GM19023 (cell line): Measurements from ENCODE around the gene RBM20.
"Not testable (repeated sequence)": the region's sequence is repeated elsewhere in the genome, so short reads cannot be mapped to it uniquely, and the experiment has no call there.

ENCODE experiments used
- ATAC-seq: cut with Tn5 transposase; IDR thresholded peaks from one replicate; pipeline ENCODE4 v1.9.1; 2021; ENCODE audit warnings: mild to moderate bottlenecking, moderate library complexity; ENCODE audit not compliant: unreplicated experiment

RBM20 gene

DNA sequence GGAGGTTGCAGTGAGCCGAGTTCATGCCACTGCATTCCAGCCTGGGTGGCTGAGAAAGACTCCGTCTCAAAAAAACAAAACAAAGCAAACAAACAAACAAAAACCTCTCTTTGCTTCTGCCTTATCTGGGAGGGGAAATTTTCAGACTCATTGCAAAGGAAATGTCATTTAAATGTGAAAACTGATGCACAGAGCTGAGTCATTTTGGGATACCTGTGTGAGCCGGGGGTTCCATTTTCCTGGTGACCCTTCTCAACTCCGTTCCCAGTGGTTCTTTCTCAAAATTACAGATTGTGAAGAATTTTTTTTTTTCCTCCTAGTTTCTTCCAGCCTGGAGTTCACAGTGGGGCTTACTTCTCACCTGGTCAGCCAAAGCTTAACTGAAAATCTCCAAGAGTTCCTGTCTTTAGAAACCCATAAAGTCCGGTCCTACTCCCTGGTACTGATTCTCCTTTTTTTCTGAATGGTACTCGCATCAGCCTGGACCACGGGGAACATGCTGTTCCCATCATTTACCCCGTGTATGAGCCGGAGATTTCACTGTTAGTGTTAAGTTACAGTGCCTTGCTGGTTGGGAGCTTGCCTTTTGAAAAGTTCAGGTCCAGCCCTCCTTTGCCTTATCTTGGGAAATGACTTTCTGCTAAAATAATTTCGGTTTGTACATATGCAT, 56.9 kb downstream of the RBM20 start:
- no peak for ATAC-seq

DNA sequence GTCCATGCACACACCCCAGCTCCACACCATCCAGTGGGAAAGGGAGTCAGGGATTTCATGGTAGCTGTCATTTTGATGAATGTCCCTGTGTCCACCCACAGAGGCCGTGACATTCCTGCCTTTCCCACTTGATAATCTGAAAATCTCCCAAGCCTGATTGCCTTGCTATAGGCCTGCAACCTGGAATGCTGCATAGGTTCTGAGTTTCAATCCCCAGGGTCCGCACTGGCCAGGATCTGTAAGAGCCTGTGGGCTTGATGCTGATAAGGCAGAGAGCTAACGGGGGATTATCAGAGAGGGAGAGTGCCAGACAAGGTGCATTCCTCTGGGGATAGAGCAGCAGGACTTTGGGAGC, 57.5 kb downstream of the RBM20 start:
- no peak for ATAC-seq

DNA sequence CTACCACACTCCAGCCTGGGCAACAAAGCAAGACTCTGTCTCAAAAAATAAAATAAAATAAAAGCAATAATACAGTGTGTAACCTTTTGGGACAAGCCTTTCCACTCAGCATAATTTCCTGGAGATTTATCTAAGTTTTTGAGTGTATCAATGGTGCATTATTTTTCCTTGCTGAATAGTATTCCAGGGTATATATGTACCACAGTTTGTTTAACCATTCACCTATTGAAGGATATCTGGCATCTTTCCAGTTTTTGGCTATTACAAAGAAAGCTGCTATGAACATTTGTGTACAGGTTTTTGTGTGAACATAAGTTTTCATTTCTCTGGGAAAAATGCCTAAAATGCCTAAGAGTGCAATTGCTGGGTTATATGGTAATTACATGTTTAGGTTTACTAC, 59.9 kb downstream of the RBM20 start:
- no peak for ATAC-seq

DNA sequence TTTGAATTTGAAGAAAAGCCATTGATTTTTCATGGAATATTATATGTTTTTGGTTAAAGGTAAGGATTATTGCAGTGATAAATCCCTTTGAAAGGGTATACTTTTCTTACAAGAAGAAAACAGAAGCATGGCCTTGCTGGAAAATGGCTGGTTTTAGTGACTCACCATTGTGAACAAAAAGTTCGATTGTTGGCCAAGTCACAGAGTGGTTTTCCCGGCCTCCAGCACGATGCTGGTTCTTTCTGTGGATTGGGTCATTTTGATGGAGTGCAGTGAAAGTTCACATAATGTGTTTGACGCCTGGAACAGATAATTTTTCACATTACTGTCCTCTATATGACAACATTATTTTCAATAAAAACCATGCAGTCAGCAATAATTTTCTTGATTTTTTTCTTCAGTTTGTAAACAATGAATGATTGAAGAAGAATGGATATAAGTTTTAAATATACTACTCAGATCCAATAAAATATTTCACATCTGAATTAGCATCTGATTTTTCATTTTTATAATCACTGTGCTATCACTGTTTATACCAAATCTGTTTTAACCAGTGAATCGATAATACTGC, 60.9 kb downstream of the RBM20 start:
- ATAC-seq, result no peak

DNA sequence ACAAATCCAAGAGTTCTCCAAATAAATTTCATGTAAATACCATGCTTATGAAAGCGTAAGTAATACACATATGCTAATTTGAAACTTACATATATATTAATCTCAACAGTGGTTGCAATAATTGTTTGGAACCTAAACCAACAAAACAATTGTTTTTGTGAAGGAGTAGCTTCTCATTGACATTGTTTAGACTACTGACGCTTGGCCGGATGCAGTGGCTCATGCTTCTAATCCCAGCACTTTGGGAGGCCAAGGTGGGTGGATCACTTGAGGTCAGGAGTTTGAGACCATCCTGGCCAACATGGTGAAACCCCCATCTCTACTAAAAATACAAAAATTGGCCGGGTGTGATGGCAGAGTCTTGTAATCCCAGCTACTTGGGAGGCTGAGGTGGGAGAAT, 61.5 kb downstream of the RBM20 start:
- ATAC-seq, result not testable (repeated sequence)

DNA sequence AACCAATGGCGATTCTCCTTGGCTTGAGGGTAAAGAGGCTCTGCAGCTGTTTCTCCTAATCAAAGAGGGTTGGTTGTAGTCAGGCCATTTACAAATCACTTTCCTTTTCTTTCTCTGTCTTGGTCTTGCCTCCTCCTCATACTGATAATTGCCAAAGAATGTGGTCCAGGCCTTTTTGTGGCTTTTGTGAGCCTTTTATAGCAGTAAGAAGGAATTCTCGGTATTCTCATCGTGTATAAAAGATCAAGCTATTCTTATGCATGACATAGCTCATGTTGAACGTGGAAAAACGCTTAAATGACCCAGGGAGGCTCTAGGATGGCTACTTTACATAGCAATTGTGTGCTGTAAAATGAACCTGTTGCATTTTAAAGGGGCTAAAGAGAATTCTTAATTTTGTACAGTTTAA, 62.6 kb downstream of the RBM20 start:
- no peak for ATAC-seq

DNA sequence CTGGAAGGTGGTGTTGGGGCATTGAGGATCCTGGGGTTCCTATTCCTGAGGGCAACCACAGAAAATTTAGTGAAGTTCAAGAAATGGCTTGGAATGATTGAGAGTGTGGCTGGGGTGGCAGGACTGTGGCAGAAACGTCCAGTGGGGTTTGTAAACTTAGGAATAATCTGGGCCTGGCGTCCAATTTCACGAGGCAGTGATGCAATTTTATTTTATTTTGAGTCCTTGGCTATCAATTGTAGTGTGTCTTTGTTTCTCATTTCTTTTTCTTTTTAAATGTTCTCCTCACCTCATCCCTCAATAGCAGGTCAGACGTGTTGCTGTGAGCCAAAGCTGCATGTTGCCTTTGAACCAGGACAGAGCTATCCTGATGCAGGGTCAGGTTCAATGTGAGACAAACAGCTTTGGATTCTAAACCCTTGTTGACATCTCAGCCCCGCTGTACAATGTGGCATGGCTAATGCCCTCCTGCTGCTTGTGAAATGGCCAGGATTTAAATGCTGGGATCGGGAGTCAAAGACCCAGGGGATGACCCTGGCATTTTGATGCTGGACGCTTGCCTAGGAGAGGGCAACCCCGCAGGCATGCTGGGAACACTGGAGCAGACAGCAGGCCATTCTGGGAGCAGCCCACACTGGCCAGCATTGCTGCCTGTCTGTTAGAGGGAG, 64.8 kb downstream of the RBM20 start:
- no peak for ATAC-seq

DNA sequence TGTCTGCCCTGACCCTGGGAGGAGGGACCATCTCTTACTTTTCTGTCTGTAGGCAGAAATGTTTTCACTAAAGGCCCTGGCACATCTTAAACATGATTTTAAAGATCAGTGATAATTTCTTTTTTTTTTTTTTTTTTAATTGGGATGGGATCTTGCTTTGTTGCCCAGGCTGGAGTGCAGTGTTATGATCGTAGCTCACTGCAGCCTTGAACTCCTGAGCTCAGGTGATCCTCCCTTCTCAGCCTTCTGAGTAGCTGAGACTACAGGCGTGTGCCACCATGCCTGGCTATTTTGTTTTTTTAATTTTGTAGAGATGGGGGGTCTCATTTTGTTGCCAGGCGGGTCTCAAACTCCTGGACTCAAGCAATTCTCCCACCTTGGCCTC, 65.3 kb downstream of the RBM20 start:
- ATAC-seq, result no peak

DNA sequence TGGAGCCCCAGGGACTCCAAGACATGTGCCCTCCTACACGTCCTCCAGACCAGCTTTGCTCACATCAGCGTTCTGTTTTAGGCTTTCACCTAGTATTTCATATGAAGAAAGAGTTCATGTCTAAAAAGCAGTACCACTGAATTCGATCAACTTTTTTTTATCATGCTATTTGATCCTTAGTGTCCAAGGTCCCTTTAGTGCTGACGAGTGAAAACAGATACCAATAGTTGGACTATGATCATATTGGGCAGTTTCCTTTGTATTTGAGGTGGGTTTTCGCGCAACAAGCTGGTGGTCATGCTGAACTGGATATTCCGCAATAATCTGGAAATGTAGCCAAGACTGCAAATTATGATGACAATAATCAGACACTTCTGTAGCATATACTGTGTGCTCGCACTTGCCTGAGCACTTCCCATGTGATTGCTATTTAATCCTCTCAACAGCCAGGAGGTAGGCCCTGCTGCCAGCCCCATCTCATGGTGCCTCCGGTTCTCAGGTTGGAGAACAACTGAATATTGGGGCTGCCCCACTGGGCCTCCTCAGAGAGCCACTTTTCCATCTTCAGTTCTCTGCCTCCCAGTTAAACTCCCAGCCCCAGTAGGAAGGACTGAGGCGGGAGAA, 65.9 kb downstream of the RBM20 start:
- ATAC-seq, result no peak

DNA sequence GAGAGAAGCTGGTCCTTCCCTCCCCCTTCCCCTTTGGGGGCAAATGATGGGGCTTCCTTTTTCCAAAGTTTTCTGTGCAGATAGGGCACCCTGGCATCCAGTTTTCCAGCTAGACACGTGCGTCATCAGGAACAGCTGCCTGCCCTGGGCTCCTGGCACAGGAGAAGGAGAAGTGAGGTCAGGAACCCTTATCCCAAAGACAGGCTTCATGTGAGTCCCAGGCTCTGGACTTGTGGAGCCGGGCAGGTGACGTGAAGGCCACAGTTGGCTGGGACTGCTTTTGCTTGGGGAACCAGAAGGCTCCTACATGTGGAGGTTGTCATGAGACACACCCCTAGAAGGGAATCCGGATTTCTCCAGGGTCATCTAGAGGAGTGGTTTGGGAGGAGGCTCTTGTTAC, 66.5 kb downstream of the RBM20 start:
- no peak for ATAC-seq

DNA sequence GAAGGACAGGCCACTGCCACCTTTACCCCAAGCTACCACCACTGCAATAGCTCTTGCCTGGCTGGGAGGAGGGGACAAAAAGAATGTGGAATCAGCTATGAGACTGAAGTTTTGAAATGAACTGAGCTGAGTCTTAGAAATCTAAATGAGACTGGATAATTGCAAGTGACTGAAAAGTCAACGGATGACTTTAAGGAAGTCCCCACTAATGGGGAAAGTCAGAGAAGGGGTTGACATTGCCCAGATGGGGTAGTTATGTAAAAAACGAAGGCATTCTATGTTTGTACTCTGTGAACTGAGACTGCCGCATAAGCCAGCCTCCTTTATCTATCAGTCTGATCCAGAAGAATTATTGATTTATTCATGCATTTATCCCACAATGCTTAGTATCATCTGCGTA, 67.2 kb downstream of the RBM20 start:
- ATAC-seq, result no peak

DNA sequence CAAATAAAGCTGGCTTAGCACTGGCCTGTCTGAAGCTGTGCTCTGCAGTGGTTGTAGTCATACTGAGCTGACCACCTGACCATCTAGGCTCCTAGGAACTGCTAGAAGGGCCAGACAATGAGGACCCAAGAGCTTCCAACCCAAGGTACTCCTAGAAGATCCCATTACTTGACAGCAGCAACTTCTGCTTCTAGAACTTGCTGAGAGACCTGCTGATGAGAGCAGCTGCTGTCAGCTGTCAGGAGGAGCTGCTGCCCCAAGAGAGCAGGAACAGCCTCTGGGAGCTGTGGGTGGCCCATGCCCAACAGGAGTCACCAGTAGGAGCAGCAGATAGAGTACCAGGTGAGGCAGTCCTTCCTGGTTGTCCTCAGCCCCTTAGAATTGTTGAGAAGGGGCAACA, 70.2 kb downstream of the RBM20 start:
- no peak for ATAC-seq

DNA sequence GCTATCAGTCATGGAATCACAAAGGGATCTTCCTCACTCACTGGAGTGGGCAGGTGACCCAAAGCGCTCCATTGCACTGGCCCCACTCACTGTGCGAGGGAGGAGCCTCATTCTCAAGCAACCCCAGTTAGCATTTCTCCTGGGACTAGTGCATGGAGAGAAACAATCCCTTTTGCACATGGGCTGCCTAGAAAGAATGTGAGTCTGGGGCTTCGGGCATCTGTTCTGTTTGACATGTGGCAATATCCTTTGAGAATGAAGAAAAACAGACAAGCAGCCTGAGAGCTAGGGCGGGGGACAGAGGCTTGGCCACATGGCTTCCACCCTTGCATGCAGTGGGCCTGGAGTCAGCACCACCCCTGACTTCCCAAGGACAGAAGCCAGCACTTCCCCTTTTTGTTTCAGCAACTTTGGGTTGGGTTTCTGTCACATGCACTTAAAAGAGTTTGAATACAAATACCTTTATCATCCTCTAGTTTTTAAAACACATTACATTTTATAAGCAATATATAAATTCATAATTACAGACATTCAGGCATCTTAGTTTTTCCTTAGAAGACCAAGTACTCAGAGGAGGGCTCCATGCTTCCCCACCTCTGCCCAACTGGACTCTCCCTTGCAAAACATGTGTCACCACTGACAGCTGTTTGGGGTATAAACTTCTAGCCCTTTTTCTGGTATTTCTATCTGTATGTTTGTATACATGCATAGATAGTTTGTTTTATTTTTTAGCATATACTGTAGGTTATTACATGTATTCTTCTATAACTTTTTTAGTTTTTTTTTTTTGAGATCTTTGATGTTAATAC, 73.8 kb downstream of the RBM20 start:
- ATAC-seq, result no peak

DNA sequence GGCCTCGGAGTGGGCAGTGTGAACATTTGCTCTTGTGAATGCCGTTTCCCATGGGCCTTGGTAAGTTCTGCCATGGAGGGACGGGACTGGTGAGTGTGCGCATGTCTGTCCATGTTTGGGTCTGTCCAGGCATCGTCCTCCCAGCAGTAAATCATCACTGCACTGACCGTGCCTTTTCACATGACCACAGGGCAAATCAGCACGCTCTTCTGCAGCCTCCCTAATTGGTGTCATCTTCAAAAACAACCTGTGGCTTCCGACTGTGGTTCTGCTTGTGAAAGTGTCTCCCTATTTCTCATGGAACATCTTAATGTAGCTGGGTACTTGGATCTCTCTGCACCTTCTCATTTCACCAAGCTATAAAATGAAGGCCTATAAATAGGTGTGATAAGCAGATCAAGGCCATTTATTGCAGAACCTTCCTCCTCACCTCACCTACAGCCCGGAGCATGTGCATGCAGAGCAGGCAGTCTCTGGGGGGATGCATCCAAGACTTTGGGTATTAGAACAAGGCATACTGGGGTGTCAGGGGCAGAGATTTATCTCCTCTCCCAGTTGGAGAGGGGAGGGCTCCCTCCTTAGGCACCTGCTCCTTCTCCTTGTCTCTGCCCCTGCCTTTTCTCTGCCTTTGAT, 77.4 kb downstream of the RBM20 start:
- ATAC-seq, result no peak

DNA sequence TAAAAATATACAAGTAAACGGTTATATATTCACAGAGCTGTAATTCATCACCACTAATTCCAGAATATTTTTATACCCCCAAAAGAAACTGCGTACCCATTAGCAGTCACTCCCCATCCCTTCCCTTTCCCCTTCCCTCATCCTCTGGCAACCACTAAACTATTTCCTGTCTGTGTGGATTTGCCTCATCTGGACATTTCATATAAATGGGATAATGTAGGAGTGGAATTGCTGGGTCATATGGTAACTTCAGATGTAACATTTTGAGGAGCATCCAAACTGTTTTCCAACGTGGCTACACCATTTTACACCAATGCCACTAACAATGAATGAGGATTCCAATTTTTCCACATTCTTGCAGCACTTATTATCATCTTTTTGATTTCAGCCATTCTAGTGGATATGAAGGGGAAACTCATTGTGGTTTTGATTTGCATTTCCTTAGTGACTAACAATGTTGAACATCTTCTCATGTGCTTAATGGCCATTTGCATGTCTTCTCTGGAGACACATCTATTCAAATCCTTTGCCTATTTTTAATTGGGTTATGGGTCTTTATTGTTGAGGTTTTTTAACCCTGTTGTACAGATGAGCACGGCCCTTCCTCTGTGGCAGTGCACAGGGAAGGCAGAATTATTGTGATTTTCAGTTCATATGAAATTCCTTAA, 79.2 kb downstream of the RBM20 start:
- no peak for ATAC-seq

DNA sequence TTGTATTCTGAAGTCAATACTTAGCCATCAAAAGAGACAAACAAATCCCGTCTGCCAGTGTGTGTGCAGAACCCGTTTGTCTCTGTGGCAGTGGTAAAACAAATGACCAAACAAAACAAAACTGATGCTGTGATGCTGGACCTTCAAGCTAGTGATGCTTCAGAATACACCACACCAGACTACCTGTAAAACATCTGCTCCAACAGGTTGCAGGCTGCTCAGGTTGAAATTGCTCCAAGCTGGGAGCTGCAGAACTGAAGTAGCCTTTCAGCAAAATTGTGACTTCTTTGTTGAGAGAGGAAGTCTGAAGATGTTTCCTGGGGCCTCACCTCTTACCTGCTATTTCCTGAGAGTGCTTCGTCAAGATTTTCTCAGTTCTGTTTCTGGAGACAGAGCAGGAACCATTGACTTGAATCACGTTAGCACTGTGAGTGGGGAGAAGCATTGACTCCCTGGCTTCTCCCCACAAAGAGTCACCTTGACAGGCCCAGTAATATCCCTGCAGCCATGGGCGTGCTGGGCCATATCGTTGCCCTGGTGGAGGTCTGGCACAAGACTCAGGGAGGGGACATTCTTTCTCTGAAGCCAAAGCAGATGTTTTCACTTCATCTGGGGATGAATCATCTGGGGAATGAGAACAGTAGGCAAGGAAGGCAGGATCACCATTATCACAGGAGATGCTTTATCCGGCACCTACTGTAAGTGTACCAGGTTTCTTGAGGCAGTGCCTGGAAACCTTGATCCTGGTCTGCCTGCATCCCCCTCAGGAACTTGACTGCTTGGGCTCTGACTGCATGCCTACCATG, 80.2 kb downstream of the RBM20 start:
- peak; percentile 54 for ATAC-seq

DNA sequence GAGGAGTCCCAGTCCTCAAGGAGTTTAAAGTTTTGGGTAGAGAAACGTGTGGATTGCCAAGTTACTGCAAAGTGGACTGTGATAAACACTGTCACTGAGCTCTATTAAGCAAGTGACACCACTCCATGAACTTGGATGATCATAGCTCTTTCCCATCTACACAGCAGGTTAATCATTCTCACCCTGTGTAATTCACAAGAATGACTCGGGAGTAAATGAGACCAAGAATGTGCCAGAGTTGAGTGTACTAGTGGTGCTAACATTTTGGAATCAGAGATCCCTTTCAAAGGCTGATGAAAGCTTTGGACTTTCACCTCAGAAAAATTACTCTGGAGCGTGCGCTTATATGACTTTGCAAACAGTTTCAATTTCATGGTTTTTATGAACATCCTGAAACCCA, 80.8 kb downstream of the RBM20 start:
- no peak for ATAC-seq

DNA sequence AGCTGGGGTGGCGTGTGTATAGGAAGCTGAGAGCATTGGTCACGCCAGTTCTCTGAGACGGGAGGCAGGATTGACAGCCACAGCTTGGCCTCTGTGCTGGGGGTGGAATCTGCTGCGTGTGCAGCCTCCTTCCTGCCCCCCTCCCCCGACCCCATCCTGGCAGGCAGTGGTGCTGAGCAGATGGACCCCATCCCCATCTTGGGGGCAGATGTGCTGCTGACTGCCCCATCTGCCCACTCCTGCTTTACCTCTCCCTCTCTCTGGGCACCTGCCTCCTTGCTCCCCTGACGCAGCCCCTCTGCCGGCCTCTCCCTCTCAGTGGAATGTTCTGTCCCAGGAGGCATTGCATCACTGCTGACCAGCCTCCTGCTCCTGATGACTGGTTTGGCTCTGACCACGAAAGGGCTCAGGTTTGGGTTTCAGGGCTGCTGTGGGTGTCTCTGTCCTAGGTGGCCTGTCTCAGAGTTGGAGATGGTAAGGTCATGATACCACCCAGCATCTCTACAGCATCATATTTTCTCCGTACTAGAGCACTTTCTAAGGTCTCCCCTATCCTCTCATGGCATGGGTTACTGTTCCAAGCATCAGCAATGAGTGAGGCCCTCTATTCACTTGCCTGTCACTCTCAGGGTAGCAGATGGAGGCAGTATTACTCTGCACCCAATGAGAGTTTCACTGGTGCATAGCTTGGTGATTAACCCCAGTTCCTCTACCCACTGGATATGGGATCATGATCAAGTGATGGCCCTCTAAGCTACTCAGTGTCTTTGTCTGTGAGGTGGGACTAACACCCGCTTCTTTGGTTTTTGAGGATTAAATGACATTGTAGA, 81.9 kb downstream of the RBM20 start:
- no peak for ATAC-seq

DNA sequence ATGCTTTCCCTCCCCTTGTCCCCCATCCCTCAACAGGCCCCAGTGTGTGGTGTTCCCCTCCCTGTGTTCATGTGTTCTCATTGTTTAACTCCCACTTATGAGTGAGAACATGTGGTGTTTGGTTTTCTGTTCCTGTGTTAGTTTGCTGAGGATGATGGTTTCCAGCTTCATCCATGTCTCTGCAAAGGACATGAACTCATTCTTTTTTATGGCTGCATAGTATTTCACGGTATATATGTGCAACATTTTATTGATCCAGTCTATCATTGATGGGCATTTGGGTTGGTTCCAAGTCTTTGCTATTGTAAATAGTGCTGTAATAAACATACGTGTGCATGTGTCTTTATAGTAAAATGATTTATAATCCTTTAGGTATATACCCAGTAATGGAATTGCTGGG, 83.6 kb downstream of the RBM20 start:
- not testable (repeated sequence) for ATAC-seq
